ENCODE data around the gene MTRF1.

The MTRF1 gene

GRCh38 chr13:41263261-41263971 lies at the start of gene MTRF1:
TSS of gene MTRF1 (minus strand) at chr13:41263576. CDS start at chr13:41260907, 2,669 bp downstream.
- peak; percentile 67 for DNase-seq (ENCODE audit: low read depth)

- no peak for DNase-seq (ENCODE audit: low read depth)
Observed at GRCh38 chr13:41313117-41313516, 49.7 kb upstream of the MTRF1 start.

- DNase-seq (ENCODE audit: low read depth), result no peak
Observed at GRCh38 chr13:41312176-41312500, 48.8 kb upstream of the MTRF1 start.

- DNase-seq (ENCODE audit: low read depth), result peak; percentile 37
Observed at GRCh38 chr13:41311406-41312175, 48.2 kb upstream of the MTRF1 start.

- peak; percentile 95 for DNase-seq (ENCODE audit: low read depth)
Observed at GRCh38 chr13:41310963-41311405, 47.6 kb upstream of the MTRF1 start, which contains the start of gene NAA16. TSS of gene NAA16 (plus strand) at chr13:41311267. CDS start at chr13:41311529, 262 bp downstream.

- DNase-seq (ENCODE audit: low read depth), result no peak
Observed at GRCh38 chr13:41307884-41308640, 44.7 kb upstream of the MTRF1 start.

GRCh38 chr13:41306271-41307145 lies 43.1 kb upstream of the MTRF1 start:
- no peak for DNase-seq (ENCODE audit: low read depth)

GRCh38 chr13:41304551-41304950 lies 41.2 kb upstream of the MTRF1 start:
- no peak for DNase-seq (ENCODE audit: low read depth)

- no peak for DNase-seq (ENCODE audit: low read depth)
Observed at GRCh38 chr13:41302743-41303142, 39.4 kb upstream of the MTRF1 start.

- no peak for DNase-seq (ENCODE audit: low read depth)
Observed at GRCh38 chr13:41299316-41300094, 36.1 kb upstream of the MTRF1 start.

- no peak for DNase-seq (ENCODE audit: low read depth)
Observed at GRCh38 chr13:41296879-41297646, 33.7 kb upstream of the MTRF1 start.

GRCh38 chr13:41295973-41296372 lies 32.6 kb upstream of the MTRF1 start:
- DNase-seq (ENCODE audit: low read depth), result no peak

GRCh38 chr13:41294914-41295313 lies 31.5 kb upstream of the MTRF1 start:
- DNase-seq (ENCODE audit: low read depth), result no peak

GRCh38 chr13:41293272-41293671 lies 29.9 kb upstream of the MTRF1 start:
- DNase-seq (ENCODE audit: low read depth), result no peak

- no peak for DNase-seq (ENCODE audit: low read depth)
Observed at GRCh38 chr13:41291246-41291645, 27.9 kb upstream of the MTRF1 start.

- no peak for DNase-seq (ENCODE audit: low read depth)
Observed at GRCh38 chr13:41289463-41289881, 26.1 kb upstream of the MTRF1 start.

GRCh38 chr13:41286370-41286769 lies 23.0 kb upstream of the MTRF1 start:
- no peak for DNase-seq (ENCODE audit: low read depth)

- no peak for DNase-seq (ENCODE audit: low read depth)
Observed at GRCh38 chr13:41284512-41285288, 21.3 kb upstream of the MTRF1 start.

GRCh38 chr13:41282129-41282571 lies 18.8 kb upstream of the MTRF1 start:
- no peak for DNase-seq (ENCODE audit: low read depth)

Data from activated gamma-delta T cell treated with anti-CD3 and anti-CD28 coated beads, Interleukin-2, amount 50 U/mL, for 16 hours (primary cell).